ENCODE measurements around the gene CCM2.

GRCh38 chr7:45101748-45102147 lies 101.7 kb downstream of the CCM2 start:
- TF ChIP-seq CTCF (IDR thresholded peaks at IDR 0.05; ENCODE audit: borderline replicate concordance, extremely low read depth, low read length, poor library complexity, severe bottlenecking) (no peak), EZH2 (IDR thresholded peaks at IDR 0.05; ENCODE audit: borderline replicate concordance, low read depth, low read length, severe bottlenecking) (no peak)

Data from DND-41 (cell line).